GM13977 (cell line): ENCODE data around the gene SLFN12L.

Source experiments
- DNase-seq: peaks from one replicate; pipeline ENCODE4 v3.0.0; 2012; ENCODE audit warnings: low spot score
- in situ Hi-C: fragments of 300-500 bp; cut with MboI; formaldehyde crosslinking; loops from one replicate; pipeline ENCODE4 v1.12.0; 2022; ENCODE audit warnings: low sequenced_read_pairs, low pct_unique_long_range_greater_than_20kb, mixed read lengths, inconsistent platforms; ENCODE audit not compliant: unreplicated experiment
- TF ChIP-seq, protein P1 (sequence below): IDR thresholded peaks from 2 replicates; pipeline ENCODE4 v1.5.1; 2012; ENCODE audit warnings: mild to moderate bottlenecking, control low read depth; ENCODE audit not compliant: insufficient read depth; ENCODE audit errors: extremely low read depth, missing control alignments

The SLFN12L gene

DNA sequence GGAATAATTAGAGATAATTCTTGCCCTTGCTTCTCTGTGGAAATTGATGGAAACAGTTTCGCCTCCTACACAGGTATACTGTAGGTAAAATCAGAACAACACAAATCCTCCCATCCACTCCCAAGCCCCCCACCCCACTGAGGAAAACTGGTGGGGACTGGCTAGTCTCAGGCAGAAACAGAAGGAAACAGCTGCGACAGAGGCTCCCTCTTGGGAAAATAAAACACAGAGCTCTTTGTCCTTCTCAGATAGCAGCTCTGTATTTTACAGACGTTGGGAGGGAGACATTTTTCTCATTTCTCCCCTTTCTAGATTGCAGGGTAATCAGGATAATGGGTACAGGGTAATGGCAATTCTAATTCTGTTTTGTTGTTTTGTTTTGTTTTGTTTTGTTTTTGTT lies 90.0 kb downstream of the SLFN12L start:
- TF ChIP-seq, protein P1, sequence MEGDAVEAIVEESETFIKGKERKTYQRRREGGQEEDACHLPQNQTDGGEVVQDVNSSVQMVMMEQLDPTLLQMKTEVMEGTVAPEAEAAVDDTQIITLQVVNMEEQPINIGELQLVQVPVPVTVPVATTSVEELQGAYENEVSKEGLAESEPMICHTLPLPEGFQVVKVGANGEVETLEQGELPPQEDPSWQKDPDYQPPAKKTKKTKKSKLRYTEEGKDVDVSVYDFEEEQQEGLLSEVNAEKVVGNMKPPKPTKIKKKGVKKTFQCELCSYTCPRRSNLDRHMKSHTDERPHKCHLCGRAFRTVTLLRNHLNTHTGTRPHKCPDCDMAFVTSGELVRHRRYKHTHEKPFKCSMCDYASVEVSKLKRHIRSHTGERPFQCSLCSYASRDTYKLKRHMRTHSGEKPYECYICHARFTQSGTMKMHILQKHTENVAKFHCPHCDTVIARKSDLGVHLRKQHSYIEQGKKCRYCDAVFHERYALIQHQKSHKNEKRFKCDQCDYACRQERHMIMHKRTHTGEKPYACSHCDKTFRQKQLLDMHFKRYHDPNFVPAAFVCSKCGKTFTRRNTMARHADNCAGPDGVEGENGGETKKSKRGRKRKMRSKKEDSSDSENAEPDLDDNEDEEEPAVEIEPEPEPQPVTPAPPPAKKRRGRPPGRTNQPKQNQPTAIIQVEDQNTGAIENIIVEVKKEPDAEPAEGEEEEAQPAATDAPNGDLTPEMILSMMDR: no peak
- no peak for DNase-seq
- in situ Hi-C loops: no loop called here

DNA sequence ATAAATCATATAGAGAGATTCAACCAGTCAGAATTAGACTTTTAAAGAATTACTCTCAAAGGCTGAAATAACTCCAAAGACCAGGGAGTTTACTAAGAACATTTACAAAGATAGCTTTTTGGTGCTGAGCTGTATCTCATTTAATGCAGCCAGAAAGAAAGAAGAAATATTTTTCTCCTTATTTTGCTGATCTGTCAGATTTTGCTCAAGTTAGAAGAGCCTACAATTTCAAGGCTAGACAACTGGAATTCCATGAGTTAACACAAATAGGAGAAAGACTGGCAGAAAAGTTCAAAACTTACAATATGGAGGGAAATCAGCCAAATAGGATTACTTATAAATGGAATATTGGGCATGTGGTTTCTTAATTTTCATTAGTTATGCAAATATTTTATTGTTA lies 99.0 kb downstream of the SLFN12L start:
- in situ Hi-C loops: no loop called here
- TF ChIP-seq, protein P1: no peak
- no peak for DNase-seq

DNA sequence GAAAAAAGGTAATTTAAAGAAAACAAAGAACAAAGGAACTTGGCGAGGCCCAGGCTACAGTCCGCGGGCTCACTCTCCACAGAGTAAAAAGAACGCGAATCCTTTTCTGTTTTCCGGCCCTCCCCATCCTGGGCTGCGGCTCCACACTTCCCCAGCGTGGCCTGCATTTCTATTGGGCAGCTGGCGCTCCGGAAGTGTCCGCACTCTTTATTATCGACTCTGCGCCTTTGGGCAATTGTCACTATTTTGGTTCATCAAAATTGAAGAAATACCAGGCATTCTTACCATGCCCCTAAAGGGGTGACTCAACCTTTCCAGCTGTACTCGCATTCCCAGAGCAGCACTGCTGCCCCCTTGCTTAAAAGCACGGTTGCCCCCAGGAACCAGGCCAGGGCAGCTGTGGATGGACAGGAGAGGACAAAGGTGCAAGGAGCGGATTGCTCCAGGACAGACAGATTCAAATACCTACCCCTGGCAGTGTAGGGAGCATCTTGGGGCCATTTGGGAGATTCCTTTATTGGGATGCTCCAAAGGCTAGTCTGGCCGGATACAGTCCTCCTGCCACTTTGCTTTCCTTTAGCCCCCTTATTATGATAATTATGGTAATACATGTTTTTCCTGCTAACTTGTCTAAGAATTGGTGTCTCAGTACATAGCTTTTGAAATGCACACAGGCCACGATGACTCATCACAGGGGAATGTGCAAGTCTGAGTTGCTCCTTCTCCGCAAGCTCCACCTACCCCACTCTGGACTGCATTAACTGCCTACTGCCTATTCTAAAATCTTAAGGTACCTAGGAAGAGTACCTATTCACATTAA lies 104.2 kb downstream of the SLFN12L start:
- DNase-seq: peak; percentile 47
- TF ChIP-seq, protein P1: no peak
- in situ Hi-C loops: no loop called here

DNA sequence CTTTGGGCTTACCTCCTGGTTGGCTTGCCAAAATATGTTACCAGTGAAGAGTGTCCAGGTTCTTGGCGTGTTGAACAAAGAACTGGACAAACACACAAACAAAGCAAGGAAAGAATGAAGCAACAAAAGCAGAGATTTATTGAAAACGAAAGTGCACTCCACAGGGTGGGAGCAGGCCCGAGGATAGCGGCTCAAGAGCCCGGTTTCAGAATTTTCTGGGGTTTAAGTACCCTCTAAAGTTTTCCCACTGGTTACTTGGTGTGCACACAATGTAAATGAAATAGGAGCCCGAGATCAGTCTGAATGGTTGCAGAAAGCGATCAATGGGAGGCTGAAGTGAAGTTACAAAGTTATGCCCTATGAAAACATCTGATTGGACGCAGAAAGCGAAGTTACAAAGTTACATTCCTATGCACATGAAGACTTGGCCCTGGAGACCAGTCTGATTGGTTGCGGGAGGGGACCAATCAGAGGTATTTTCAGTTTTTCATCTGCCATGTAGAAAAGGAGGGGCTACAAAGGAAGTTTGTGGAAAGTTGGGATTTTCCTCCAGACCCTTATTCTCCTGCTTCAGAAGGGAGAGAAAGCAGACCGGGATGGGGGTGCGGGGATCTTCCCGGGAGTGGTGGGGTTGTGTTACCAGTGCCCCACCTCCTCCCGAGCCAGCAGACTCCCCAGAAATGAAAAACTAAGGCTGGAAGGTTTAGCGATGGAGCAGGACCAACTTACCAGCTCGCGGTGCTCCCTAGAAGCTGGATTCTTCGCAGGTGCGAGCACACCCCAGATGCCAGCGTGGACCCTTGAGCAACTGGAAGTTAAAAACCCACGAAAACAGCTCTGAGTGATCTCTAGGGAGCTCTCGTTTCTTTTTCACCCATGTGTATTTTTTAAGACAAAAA lies 105.1 kb downstream of the SLFN12L start, which contains the start of gene SLFN12:
Gene SLFN12, minus strand, starts transcription at position 325 of the 899 bp plus-strand sequence. CDS start 9,472 bp downstream, outside the sequence.
- TF ChIP-seq, protein P1: no peak
- DNase-seq: peak; percentile 69
- in situ Hi-C loops: no loop called here

DNA sequence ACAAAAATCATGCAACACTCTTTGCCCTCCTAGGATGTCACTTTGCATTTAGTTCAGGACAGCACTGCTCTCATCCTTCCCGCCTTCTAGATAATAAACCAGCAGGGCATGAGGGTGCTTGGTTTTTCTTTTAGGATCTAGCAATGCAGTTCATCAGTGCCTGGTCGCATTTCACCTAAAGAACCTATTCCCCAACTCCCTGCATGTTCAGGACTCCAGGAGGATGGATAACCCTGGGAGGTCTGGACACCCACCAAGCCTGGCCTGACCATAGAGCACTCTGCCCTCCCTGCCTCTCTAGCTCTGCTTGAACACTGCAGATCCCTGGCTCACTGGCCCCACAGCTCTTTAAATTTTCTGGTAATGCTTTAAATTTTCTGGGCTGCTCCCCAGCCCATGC lies 107.8 kb downstream of the SLFN12L start:
- DNase-seq: no peak
- in situ Hi-C loops: no loop called here
- TF ChIP-seq, protein P1: no peak

DNA sequence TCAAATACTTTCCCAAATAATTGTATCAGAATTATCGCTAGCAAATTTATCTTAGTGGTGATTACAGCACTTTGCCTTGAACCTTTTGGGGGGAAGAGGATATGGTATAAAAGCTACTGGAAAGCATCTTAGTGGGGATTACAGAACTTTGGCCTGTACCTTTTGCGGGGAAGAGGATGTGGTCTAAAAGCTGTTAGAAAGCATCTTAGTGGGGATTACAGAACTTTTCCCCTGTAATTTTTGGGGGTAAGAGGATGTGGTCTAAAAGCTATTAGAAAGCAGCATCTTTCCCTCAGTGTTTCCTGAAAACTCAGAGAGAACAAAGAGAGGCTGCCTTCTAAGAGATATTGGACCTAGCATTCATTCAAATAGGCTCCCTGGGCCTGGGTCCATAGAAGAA lies 109.2 kb downstream of the SLFN12L start:
- DNase-seq: no peak
- TF ChIP-seq, protein P1: no peak
- in situ Hi-C loops: no loop called here
